ENCODE data around the gene OTOGL. TPM values are rescaled to one million over a fixed set of nuclear protein-coding genes. Genes with fewer than 3 reads are reported as not detected.
"Not testable (repeated sequence)": the region's sequence is repeated elsewhere in the genome, so short reads cannot be mapped to it uniquely, and the experiment has no call there.

Gene OTOGL
- total RNA-seq, 4 donors from 2014 or later: 0.13 to 1.7 (median 0.23) TPM

GRCh38 chr12:80299219-80299618 lies 199.9 kb downstream of the OTOGL start:
- Histone ChIP-seq H3K36me3 (no peaks in the 10 kb centered on the region), H3K4me1 (no peaks in the 10 kb centered on the region), H3K27ac (no peak overlapping the region), H3K27me3 (no peaks in the 10 kb centered on the region), H3K9me3 (no peaks in the 10 kb centered on the region), H3K4me3 (no peak overlapping the region)
- TF ChIP-seq POLR2A (IDR thresholded peaks at IDR 0.05) (no peak), CTCF (IDR thresholded peaks at IDR 0.05) (no peak)
- DNase-seq: no peak

- Histone ChIP-seq H3K27me3 (no peaks in the 10 kb centered on the region), H3K4me1 (no peaks in the 10 kb centered on the region), H3K9me3 (no peaks in the 10 kb centered on the region), H3K36me3 (no peaks in the 10 kb centered on the region), H3K27ac (no peak overlapping the region), H3K4me3 (no peak overlapping the region)
- DNase-seq: no peak
- no peak for TF ChIP-seq CTCF (IDR thresholded peaks at IDR 0.05)
- no peak for TF ChIP-seq POLR2A (IDR thresholded peaks at IDR 0.05)
Observed at GRCh38 chr12:80299976-80300375, 200.6 kb downstream of the OTOGL start.

DNA sequence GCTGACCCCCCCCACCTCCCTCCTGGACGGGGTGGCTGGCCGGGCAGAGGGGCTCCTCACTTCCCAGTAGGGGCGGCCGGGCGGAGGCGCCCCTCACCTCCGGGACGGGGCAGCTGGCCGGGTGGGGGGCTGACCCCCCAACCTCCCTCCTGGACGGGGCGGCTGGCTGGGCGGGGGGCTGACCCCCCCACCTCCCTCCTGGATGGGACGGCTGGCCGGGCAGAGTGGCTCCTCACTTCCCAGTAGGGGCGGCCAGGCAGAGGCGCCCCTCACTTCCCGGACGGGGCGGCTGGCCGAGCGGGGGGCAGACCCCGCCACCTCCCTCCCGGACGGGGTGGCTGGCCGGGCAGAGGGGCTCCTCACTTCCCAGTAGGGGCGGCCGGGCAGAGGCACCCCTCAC lies 208.1 kb downstream of the OTOGL start:
- H3K36me3 ChIP-seq, H3K9me3 ChIP-seq, H3K4me1 ChIP-seq, DNase-seq, H3K27me3 ChIP-seq, H3K4me3 ChIP-seq, H3K27ac ChIP-seq: not testable (repeated sequence)

DNA sequence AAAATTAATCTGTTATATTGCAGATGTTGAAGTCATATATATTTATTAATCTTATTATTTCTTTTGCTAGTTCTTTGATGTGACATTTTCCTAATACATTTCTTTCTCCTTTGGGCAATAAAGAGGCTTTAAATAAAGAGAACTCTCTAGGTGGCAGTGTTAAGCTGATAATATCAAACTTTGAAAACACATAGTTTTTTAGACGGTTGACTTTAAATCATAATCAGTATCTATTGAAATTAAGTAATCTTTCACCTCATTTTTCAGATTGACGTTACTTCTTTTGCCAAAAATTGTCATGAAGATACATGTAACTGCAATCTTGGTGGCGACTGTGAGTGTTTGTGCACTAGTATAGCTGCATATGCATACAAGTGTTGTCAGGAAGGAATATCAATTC lies 213.9 kb downstream of the OTOGL start:
- no peak for DNase-seq
- no peaks in the 10 kb centered on the region for H3K4me1 ChIP-seq
- H3K27me3 ChIP-seq: no peaks in the 10 kb centered on the region
- H3K36me3 ChIP-seq: no peaks in the 10 kb centered on the region
- H3K4me3 ChIP-seq: no peak overlapping the region
- H3K27ac ChIP-seq: no peak overlapping the region
- no peak for TF ChIP-seq CTCF (IDR thresholded peaks at IDR 0.05)
- TF ChIP-seq POLR2A (IDR thresholded peaks at IDR 0.05): no peak
- H3K9me3 ChIP-seq: no peaks in the 10 kb centered on the region

GRCh38 chr12:80314741-80315140 lies 215.4 kb downstream of the OTOGL start:
- H3K4me1 ChIP-seq: no peaks in the 10 kb centered on the region
- TF ChIP-seq POLR2A (IDR thresholded peaks at IDR 0.05): no peak
- TF ChIP-seq CTCF (IDR thresholded peaks at IDR 0.05): no peak
- H3K27me3 ChIP-seq: no peaks in the 10 kb centered on the region
- DNase-seq: no peak
- H3K9me3 ChIP-seq: no peaks in the 10 kb centered on the region
- H3K4me3 ChIP-seq: no peak overlapping the region
- H3K27ac ChIP-seq: no peak overlapping the region
- H3K36me3 ChIP-seq: no peaks in the 10 kb centered on the region

DNA sequence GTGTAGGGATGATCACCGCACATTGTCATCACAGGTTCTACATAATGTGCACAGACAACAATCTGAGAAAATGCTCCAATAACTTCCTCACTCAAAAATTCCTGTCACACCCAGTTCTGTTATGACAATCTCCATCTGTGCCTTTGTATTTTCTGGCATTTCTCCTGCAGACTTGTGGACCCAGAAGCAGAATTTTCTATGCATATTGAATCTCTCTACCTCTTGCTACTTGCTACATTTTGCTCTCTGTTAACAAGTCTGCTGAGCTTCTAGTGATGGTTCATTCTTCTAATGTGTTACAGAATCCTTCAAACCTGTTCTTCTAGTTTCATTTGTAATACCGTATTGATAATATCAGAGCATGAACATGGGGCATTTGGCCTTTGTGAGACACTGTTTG lies 216.9 kb downstream of the OTOGL start:
- H3K4me1 ChIP-seq: no peaks in the 10 kb centered on the region
- no peak overlapping the region for H3K27ac ChIP-seq
- no peaks in the 10 kb centered on the region for H3K27me3 ChIP-seq
- TF ChIP-seq CTCF (IDR thresholded peaks at IDR 0.05) (no peak), POLR2A (IDR thresholded peaks at IDR 0.05) (no peak)
- DNase-seq: no peak
- no peak overlapping the region for H3K4me3 ChIP-seq
- H3K9me3 ChIP-seq: no peaks in the 10 kb centered on the region
- no peaks in the 10 kb centered on the region for H3K36me3 ChIP-seq
